H9 (cell line): ENCODE data around the gene CASTOR1. TPM values are rescaled to one million over a fixed set of nuclear protein-coding genes. Genes with fewer than 3 reads are reported as not detected.
A peak's percentile ranks its signal among the peaks of the same experiment; 100 is the strongest.

Source experiments
- DNase-seq: peaks from one replicate; pipeline ENCODE4 v3.0.0-alpha.2; 2017
- H2AFZ ChIP-seq: one replicate; pipeline ENCODE4 v1.6.1; 2013; ENCODE audit warnings: mild to moderate bottlenecking, low read length, control low read depth, moderate library complexity
- H2AK5ac ChIP-seq: 2 replicates; pipeline ENCODE4 v1.6.1; 2013; ENCODE audit warnings: low read length, control low read depth, mixed read lengths; ENCODE audit not compliant: insufficient read length
- H2BK120ac ChIP-seq: one replicate; pipeline ENCODE4 v1.6.1; 2013; ENCODE audit warnings: low read depth, mild to moderate bottlenecking, low read length, control low read depth, inconsistent platforms; ENCODE audit not compliant: poor library complexity, severe bottlenecking
- H2BK12ac ChIP-seq: 2 replicates; pipeline ENCODE4 v1.6.1; 2013; ENCODE audit warnings: low read length, control low read depth, mixed read lengths, low read depth; ENCODE audit not compliant: insufficient read length
- H2BK15ac ChIP-seq: 2 replicates; pipeline ENCODE4 v1.6.1; 2013; ENCODE audit warnings: low read depth, low read length, control low read depth
- H2BK20ac ChIP-seq: one replicate; pipeline ENCODE4 v1.6.1; 2013; ENCODE audit warnings: low read depth, mild to moderate bottlenecking, low read length, control low read depth, inconsistent platforms; ENCODE audit not compliant: poor library complexity, severe bottlenecking
- H2BK5ac ChIP-seq: 2 replicates; pipeline ENCODE4 v1.6.1; 2013; ENCODE audit warnings: low read length, control low read depth, mixed read lengths; ENCODE audit not compliant: insufficient read length
- H3K14ac ChIP-seq: 2 replicates; pipeline ENCODE4 v1.6.1; 2013; ENCODE audit warnings: low read length, control low read depth; ENCODE audit not compliant: insufficient read depth
- H3K18ac ChIP-seq: 2 replicates; pipeline ENCODE4 v1.6.1; 2013; ENCODE audit warnings: low read depth, mild to moderate bottlenecking, mixed read lengths, low read length, control low read depth; ENCODE audit not compliant: insufficient read length
- H3K23ac ChIP-seq: 2 replicates; pipeline ENCODE4 v1.6.1; 2013; ENCODE audit warnings: low read length, control low read depth, mixed read lengths, low read depth; ENCODE audit not compliant: insufficient read length
- H3K23me2 ChIP-seq: 2 replicates; pipeline ENCODE4 v1.6.1; 2013; ENCODE audit warnings: low read depth, mild to moderate bottlenecking, mixed read lengths, low read length, control low read depth; ENCODE audit not compliant: insufficient read length, poor library complexity, severe bottlenecking
- H3K27ac ChIP-seq: 2 replicates; pipeline ENCODE4 v1.5.1; 2013; ENCODE audit warnings: low read length, control low read depth, mixed read lengths, low read depth; ENCODE audit not compliant: insufficient read length
- H3K27me3 ChIP-seq: 2 replicates; pipeline ENCODE4 v1.6.1; 2013; ENCODE audit warnings: low read length, control low read depth, inconsistent platforms; ENCODE audit not compliant: insufficient read depth
- H3K4ac ChIP-seq: 2 replicates; pipeline ENCODE4 v1.6.1; 2013; ENCODE audit warnings: low read depth, mild to moderate bottlenecking, control low read depth, inconsistent platforms, low read length, moderate library complexity
- H3K4me1 ChIP-seq: 2 replicates; pipeline ENCODE4 v1.6.1; 2013; ENCODE audit warnings: low read length, control low read depth, inconsistent platforms; ENCODE audit not compliant: insufficient read depth
- H3K4me2 ChIP-seq: 2 replicates; pipeline ENCODE4 v1.6.1; 2013; ENCODE audit warnings: low read length, control low read depth, mixed read lengths; ENCODE audit not compliant: insufficient read length, insufficient read depth
- H3K56ac ChIP-seq: 2 replicates; pipeline ENCODE4 v1.6.1; 2013; ENCODE audit warnings: low read depth, mild to moderate bottlenecking, mixed read lengths, low read length, control low read depth; ENCODE audit not compliant: insufficient read length
- H3K79me1 ChIP-seq: 2 replicates; pipeline ENCODE4 v1.6.1; 2013; ENCODE audit warnings: low read depth, mild to moderate bottlenecking, moderate library complexity, low read length, control low read depth, inconsistent platforms; ENCODE audit not compliant: insufficient read depth, poor library complexity, severe bottlenecking
- H3K79me2 ChIP-seq: 2 replicates; pipeline ENCODE4 v1.6.1; 2013; ENCODE audit warnings: low read length, control low read depth, inconsistent platforms; ENCODE audit not compliant: insufficient read depth
- H3K9ac ChIP-seq: 2 replicates; pipeline ENCODE4 v1.6.1; 2013; ENCODE audit warnings: low read length, control low read depth, mixed read lengths; ENCODE audit not compliant: insufficient read length; ENCODE audit errors: extremely low read depth
- H3K9me3 ChIP-seq: one replicate; pipeline ENCODE4 v1.6.1; 2013; ENCODE audit warnings: low read depth, low read length, inconsistent platforms; ENCODE audit not compliant: control insufficient read depth
- H3T11ph ChIP-seq: one replicate; pipeline ENCODE4 v1.6.1; 2013; ENCODE audit warnings: mild to moderate bottlenecking, low read length, control low read depth, inconsistent platforms
- H4K20me1 ChIP-seq: one replicate; pipeline ENCODE4 v1.6.1; 2013; ENCODE audit not compliant: control insufficient read depth, insufficient read length, insufficient read depth
- H4K5ac ChIP-seq: 2 replicates; pipeline ENCODE4 v1.6.1; 2013; ENCODE audit warnings: low read depth, mild to moderate bottlenecking, mixed read lengths, low read length, control low read depth; ENCODE audit not compliant: insufficient read length
- H4K8ac ChIP-seq: replicated peaks from 2 replicates; pipeline ENCODE4 v1.6.1; 2013; ENCODE audit warnings: low read length, control low read depth, mixed read lengths, low read depth; ENCODE audit not compliant: insufficient read length
- H4K91ac ChIP-seq: 2 replicates; pipeline ENCODE4 v1.6.1; 2013; ENCODE audit warnings: low read depth, mild to moderate bottlenecking, moderate library complexity, mixed read lengths, low read length, control low read depth; ENCODE audit not compliant: insufficient read length
- H3K27ac Mint-ChIP-seq, 3 experiments: 2 replicates in 2 of 3; 3 replicates in 1 of 3; pipeline ENCODE4 v1.8.0; 2020 to 2021; ENCODE audit warnings: mixed read lengths in 3 of 3, mild to moderate bottlenecking in 1 of 3, moderate library complexity in 1 of 3
- H3K27me3 Mint-ChIP-seq: 2 replicates; pipeline ENCODE4 v1.8.0; 2021; ENCODE audit warnings: low read depth, mild to moderate bottlenecking, moderate library complexity, mixed read lengths
- H3K36me3 Mint-ChIP-seq, 3 experiments: 2 replicates in 2 of 3; 3 replicates in 1 of 3; pipeline ENCODE4 v1.8.0; 2020 to 2021; ENCODE audit warnings: low read depth in 3 of 3, mixed read lengths in 3 of 3; ENCODE audit not compliant: insufficient read depth in 1 of 3
- H3K4me1 Mint-ChIP-seq, 2 experiments: 2 replicates each; pipeline ENCODE4 v1.8.0; 2020; ENCODE audit warnings: mixed read lengths in 2 of 2
- H3K4me3 Mint-ChIP-seq, 2 experiments: 2 replicates in 1 of 2; 3 replicates in 1 of 2; pipeline ENCODE4 v1.8.0; 2020 to 2021; ENCODE audit warnings: mild to moderate bottlenecking in 2 of 2, mixed read lengths in 2 of 2, moderate library complexity in 1 of 2
- H3K9me3 Mint-ChIP-seq, 2 experiments: 2 replicates in 1 of 2; 3 replicates in 1 of 2; pipeline ENCODE4 v1.8.0; 2020; ENCODE audit warnings: mild to moderate bottlenecking in 2 of 2, mixed read lengths in 2 of 2, moderate library complexity in 1 of 2
- CTCF ChIP-seq: fragments of 200-600 bp; sonication (generic); conservative IDR thresholded peaks from 3 replicates; pipeline ENCODE4 v1.8.0; 2021; ENCODE audit warnings: antibody characterized with exemption, mild to moderate bottlenecking
- WGBS: extraction: QIAGEN DNeasy Blood & Tissue Kit; methylation state at CpG from one replicate; pipeline ENCODE4 v1.1.7; 2013; ENCODE audit warnings: missing lambda C conversion rate, low lambda C conversion rate, mixed read lengths; ENCODE audit not compliant: insufficient read length; ENCODE audit errors: extremely low coverage; 5-methylcytosine and 5-hydroxymethylcytosine counted together
- total RNA-seq: library from RNA; stranded (reverse); gene quantifications from 2 replicates; pipeline ENCODE4 v1.2.1, GENCODE V29; 2021

Gene CASTOR1
- total RNA-seq, 1 experiment from 2014 or later, result 8.8 TPM

- H3K4me1 ChIP-seq, result no peaks in the 10 kb centered on the region; the same call in 1 of the 2 replicates
- no peak overlapping the region for H3K27ac ChIP-seq
- H3K9ac ChIP-seq, result no peak overlapping the region
- no peaks in the 10 kb centered on the region for H3K23me2 ChIP-seq
- H3K56ac ChIP-seq, result no peak overlapping the region
- no peak for TF ChIP-seq CTCF
- no peak overlapping the region for H4K8ac ChIP-seq
- no peak for DNase-seq
- H3K4ac ChIP-seq, result no peak overlapping the region
- H2BK120ac ChIP-seq, result no peak overlapping the region
- no peak overlapping the region for H2AFZ ChIP-seq
- H3K9me3 Mint-ChIP-seq, result no peaks in the 10 kb centered on the region
- H3K79me1 ChIP-seq, result no peaks in the 10 kb centered on the region
- H3K79me2 ChIP-seq, result no peaks in the 10 kb centered on the region
- H3K27ac Mint-ChIP-seq, result no peak overlapping the region; a peak in 1 of 7 replicates
- no peak overlapping the region for H2BK20ac ChIP-seq
- no peak overlapping the region for H2AK5ac ChIP-seq
- no peak overlapping the region for H2BK12ac ChIP-seq
- no peak overlapping the region for H3K4me3 Mint-ChIP-seq
- H3K27me3 Mint-ChIP-seq, result peaks cover 8% of the 10 kb centered on the region
- H3K36me3 Mint-ChIP-seq, result no peaks in the 10 kb centered on the region
- H3K18ac ChIP-seq, result no peak overlapping the region
- H4K5ac ChIP-seq, result no peak overlapping the region
- H3K9me3 ChIP-seq, result no peaks in the 10 kb centered on the region
- no peaks in the 10 kb centered on the region for H4K20me1 ChIP-seq
- H4K91ac ChIP-seq, result no peak overlapping the region
- no CpG with 5 or more reads among the region's 8 CpGs for WGBS
- no peak overlapping the region for H2BK5ac ChIP-seq
- H3K14ac ChIP-seq, result peak overlapping the region; percentile 27; the same call in 1 of the 2 replicates
- H3K23ac ChIP-seq, result no peak overlapping the region
- no peak overlapping the region for H2BK15ac ChIP-seq
- no peaks in the 10 kb centered on the region for H3K27me3 ChIP-seq
- no peak overlapping the region for H3K4me2 ChIP-seq
- peaks cover 10 to 17% of the 10 kb centered on the region in 2 experiments for H3K4me1 Mint-ChIP-seq
- H3T11ph ChIP-seq, result no peak overlapping the region
These were observed 13.7 kb downstream of the CASTOR1 start for GRCh38 chr22:30275625-30276024.
